ENCODE data around the gene BLMH.

- TF ChIP-seq CTCF (IDR thresholded peaks at IDR 0.05) (no peak), EZH2phosphoT487 (IDR thresholded peaks at IDR 0.05) (no peak)
Observed at GRCh38 chr17:30292286-30292858, 628 bp upstream of the BLMH start.
